NT2/D1 (cell line): ENCODE results near the gene CRLF2.
A peak's percentile ranks its signal among the peaks of the same experiment; 100 is the strongest.

ENCODE experiments used
- DNase-seq: peaks from one replicate; pipeline ENCODE4 v3.0.0-alpha.2; 2011; ENCODE audit warnings: low read depth, low spot score
- H3K27me3 ChIP-seq: 2 replicates; pipeline ENCODE4 v1.6.0; 2011; ENCODE audit warnings: mild to moderate bottlenecking; ENCODE audit not compliant: insufficient read length, insufficient read depth
- H3K36me3 ChIP-seq: 2 replicates; pipeline ENCODE4 v1.6.1; 2011; ENCODE audit warnings: mild to moderate bottlenecking, low read length, mixed read lengths; ENCODE audit not compliant: insufficient read depth, insufficient read length
- H3K4me1 ChIP-seq: 2 replicates; pipeline ENCODE4 v1.5.1; 2011; ENCODE audit not compliant: insufficient read depth, insufficient read length
- H3K4me3 ChIP-seq: 2 replicates; pipeline ENCODE4 v1.5.1; 2011; ENCODE audit warnings: low read depth; ENCODE audit not compliant: insufficient read length
- H3K9ac ChIP-seq: 2 replicates; pipeline ENCODE4 v1.6.0; 2011; ENCODE audit warnings: low read depth; ENCODE audit not compliant: insufficient read length
- H3K9me3 ChIP-seq: 2 replicates; pipeline ENCODE4 v1.5.1; 2011; ENCODE audit warnings: mild to moderate bottlenecking, low read length; ENCODE audit not compliant: insufficient read depth
- SUZ12 ChIP-seq: IDR thresholded peaks from 2 replicates; pipeline ENCODE4 v1.6.1; 2011; ENCODE audit not compliant: insufficient read length, insufficient read depth; ENCODE audit errors: extremely low read depth
- YY1 ChIP-seq: IDR thresholded peaks from 2 replicates; pipeline ENCODE4 v1.6.1; 2011; ENCODE audit not compliant: insufficient read length, insufficient read depth
- ZNF274 ChIP-seq: IDR thresholded peaks from 2 replicates; pipeline ENCODE4 v1.6.1; 2011; ENCODE audit warnings: mild to moderate bottlenecking, low read depth, low read length

Gene CRLF2

GRCh38 chrX:1224954-1225353 lies 12.5 kb upstream of the CRLF2 start:
- DNase-seq, result peak; percentile 71
- H3K4me3 ChIP-seq, result no peak overlapping the region
- TF ChIP-seq ZNF274, result no peak
- no peak for TF ChIP-seq YY1
- no peak for TF ChIP-seq SUZ12
- H3K27me3 ChIP-seq, result no peaks in the 10 kb centered on the region
- no peak overlapping the region for H3K9ac ChIP-seq
- H3K4me1 ChIP-seq, result no peaks in the 10 kb centered on the region
- peaks cover 24% of the 10 kb centered on the region for H3K9me3 ChIP-seq
- no peaks in the 10 kb centered on the region for H3K36me3 ChIP-seq

GRCh38 chrX:1223242-1223600 lies 10.8 kb upstream of the CRLF2 start:
- no peaks in the 10 kb centered on the region for H3K36me3 ChIP-seq
- no peaks in the 10 kb centered on the region for H3K27me3 ChIP-seq
- no peak overlapping the region for H3K4me3 ChIP-seq
- no peak overlapping the region for H3K9ac ChIP-seq
- no peak for TF ChIP-seq YY1
- no peak for TF ChIP-seq ZNF274
- no peak for TF ChIP-seq SUZ12
- DNase-seq, result no peak
- H3K4me1 ChIP-seq, result no peaks in the 10 kb centered on the region
- H3K9me3 ChIP-seq, result peaks cover 24% of the 10 kb centered on the region

DNA sequence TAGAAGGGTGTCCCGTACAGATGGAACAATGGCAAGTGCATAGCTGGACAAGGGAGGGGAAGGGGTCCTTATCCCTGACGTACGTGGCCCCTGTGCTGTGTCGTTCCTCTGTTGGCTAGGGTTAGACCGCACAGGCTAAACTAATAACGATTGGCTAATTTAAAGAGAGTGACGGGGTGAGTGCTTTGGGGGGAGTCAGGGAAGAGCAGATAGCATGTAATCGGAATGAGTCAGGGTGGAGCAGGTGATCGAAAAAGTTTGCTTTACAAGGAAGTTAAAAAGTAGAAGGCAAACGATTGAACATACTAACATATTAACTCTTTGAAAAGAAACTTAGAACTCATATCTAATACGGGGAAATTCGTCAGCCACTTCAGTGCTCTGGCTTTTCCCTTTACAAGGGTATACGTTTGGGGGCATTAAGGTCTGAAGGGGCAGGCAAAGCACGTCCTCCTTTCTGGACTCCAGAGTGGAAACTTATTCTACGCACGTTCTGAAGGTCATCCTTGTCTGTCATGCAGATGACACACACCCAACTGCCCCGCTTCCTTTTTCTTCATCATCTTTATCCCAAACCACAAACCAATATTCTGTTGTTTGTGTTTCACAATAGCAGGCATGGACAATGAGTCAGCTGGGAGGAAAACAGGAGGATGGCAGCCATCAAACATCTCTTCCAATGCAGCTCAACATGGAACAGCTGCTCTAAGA lies 10.2 kb upstream of the CRLF2 start:
- no peak overlapping the region for H3K4me3 ChIP-seq

GRCh38 chrX:1221296-1221845 lies 8.9 kb upstream of the CRLF2 start:
- Histone ChIP-seq H3K9me3 (peaks cover 24% of the 10 kb centered on the region), H3K27me3 (no peaks in the 10 kb centered on the region), H3K4me1 (no peaks in the 10 kb centered on the region), H3K9ac (no peak overlapping the region), H3K36me3 (no peaks in the 10 kb centered on the region), H3K4me3 (no peak overlapping the region)
- DNase-seq, result no peak
- TF ChIP-seq YY1 (no peak), SUZ12 (no peak), ZNF274 (no peak)

More for the DNA sequence above, 10.2 kb upstream of the CRLF2 start:
- peaks cover 24% of the 10 kb centered on the region for H3K9me3 ChIP-seq
- no peaks in the 10 kb centered on the region for H3K4me1 ChIP-seq
- DNase-seq, result no peak
- H3K9ac ChIP-seq, result no peak overlapping the region
- H3K36me3 ChIP-seq, result no peaks in the 10 kb centered on the region
- H3K27me3 ChIP-seq, result no peaks in the 10 kb centered on the region
- TF ChIP-seq SUZ12, result no peak

DNA sequence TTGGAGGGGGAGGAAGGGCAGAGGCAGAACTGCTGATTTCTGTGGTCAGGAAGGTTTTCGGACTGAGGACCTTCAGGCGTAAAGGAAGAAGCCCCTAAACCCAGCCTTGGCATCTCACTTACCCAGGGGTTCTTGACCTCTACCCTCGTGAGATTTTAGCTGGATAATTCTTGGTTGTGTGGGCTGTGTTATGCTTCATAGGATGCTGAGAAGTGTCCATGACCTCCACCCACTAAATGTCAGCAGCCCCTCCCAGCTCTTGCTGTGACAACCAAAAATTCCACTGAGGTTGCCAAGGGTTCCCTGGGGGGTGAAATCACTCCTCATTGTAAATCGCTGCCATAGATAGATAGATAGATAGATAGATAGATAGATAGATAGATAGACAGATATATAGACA lies 5.8 kb upstream of the CRLF2 start:
- Histone ChIP-seq H3K27me3 (no peaks in the 10 kb centered on the region), H3K9me3 (peaks cover 13% of the 10 kb centered on the region)

DNA sequence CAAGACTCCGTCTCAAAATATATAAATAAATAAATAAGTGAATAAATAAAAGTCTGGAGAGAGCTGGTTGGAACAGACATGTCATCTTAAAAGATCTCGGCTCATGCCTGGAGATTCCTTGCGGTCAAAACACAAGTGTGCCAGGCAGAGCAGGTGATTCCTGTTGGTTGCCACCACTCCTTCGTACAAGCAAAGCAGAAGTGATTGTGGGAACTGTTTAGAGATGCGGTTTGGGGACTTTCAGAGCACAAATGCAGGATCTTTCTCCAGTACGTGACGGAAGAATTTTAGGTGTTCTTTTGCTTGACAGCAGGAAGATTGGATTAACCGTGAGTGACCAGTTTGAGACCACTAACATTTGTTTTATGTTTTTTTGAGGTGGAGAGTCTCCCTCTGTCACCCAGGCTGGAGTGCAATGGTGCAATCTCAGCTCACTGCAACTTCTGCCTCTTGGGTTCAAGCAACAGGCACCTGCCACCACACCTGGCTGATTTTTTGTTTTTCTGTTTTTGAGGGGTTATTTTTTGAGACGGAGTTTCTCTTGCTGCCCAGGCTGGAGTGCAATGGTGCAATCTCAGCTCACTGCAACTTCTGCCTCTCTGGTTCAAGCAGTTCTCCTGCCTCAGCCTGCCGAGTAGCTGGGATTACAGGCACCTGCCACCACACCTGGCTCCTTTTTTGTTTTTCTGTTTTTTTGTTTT lies 2.8 kb upstream of the CRLF2 start:
- Histone ChIP-seq H3K36me3 (no peaks in the 10 kb centered on the region), H3K9ac (no peak overlapping the region), H3K27me3 (no peaks in the 10 kb centered on the region), H3K4me3 (no peak overlapping the region), H3K4me1 (no peaks in the 10 kb centered on the region), H3K9me3 (no peaks in the 10 kb centered on the region)
- DNase-seq, result no peak
- no peak for TF ChIP-seq SUZ12
- no peak for TF ChIP-seq ZNF274
- no peak for TF ChIP-seq YY1

More for the DNA sequence above, 5.8 kb upstream of the CRLF2 start:
- Histone ChIP-seq H3K4me1 (no peaks in the 10 kb centered on the region), H3K9ac (no peak overlapping the region), H3K36me3 (no peaks in the 10 kb centered on the region), H3K4me3 (no peak overlapping the region)
- no peak for DNase-seq
- TF ChIP-seq ZNF274 (no peak), SUZ12 (no peak), YY1 (no peak)

DNA sequence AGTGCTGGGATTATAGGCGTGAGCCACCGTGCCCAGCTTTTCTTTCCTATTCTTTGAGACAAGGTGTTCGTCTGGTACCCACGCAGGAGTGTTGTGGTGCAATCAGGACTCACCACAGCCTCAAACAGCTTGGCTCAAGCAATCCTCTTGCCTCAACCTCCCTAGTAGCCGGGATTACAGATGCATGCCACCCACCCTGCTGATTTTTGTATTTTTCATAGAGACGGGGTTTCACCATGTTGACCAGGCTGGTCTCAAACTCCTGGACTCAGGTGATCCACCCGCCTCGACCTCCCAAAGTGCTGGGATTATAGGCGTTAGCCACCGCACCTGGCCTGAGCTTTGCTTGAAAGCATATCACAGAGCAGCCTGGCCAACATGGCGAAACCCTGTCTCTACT lies 1.5 kb upstream of the CRLF2 start:
- H3K9me3 ChIP-seq, result no peaks in the 10 kb centered on the region
- no peak overlapping the region for H3K4me3 ChIP-seq
- TF ChIP-seq ZNF274 (no peak), YY1 (no peak), SUZ12 (no peak)
- no peak for DNase-seq
- no peak overlapping the region for H3K9ac ChIP-seq
- H3K27me3 ChIP-seq, result no peaks in the 10 kb centered on the region
- no peaks in the 10 kb centered on the region for H3K4me1 ChIP-seq
- H3K36me3 ChIP-seq, result no peaks in the 10 kb centered on the region
